HuH-7 (cell line): Measurements from ENCODE around the gene RALGAPA2.
"Not testable (repeated sequence)": the region's sequence is repeated elsewhere in the genome, so short reads cannot be mapped to it uniquely, and the experiment has no call there.

Source experiments
- DNase-seq: peaks from one replicate; pipeline ENCODE4 v3.0.0; 2011; ENCODE audit warnings: low spot score

RALGAPA2 gene

DNA sequence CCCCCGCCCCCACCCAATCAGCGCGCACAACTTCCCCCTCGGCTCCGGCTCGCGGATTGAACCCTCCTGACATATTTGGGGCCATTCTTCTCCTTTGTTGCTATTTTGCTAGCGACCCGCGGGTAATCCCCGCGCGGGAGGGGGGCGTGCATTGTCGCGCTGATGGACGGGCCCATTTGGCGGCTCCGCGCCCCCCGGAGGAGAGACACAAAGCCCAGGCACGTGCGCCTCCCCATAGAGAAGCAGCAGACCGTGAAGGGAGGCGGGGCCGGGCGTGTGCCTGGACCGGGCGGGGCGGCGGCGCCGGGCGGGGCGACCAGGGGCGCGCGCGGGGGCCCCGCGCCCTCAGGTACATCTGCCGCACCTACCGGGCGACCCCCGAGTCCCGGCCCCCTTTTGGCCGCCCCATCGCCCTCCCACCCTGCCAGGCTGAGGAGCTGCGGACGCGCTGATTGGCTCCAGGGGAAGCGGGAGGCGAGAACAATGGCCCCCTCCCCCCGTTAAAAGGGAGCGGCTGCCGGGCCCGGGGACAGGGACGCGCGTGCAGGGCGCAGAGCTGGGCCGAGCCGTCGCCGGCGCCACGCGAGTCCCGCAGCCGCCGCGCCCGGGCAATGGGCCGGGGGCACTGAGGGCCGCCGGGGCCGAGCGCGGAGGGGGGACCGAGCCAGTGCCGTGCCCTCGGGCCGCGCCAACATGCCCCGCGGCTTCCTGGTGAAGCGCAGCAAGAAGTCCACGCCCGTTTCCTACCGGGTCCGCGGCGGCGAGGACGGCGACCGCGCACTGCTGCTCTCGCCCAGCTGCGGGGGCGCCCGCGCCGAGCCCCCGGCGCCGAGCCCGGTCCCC lies 344.6 kb downstream of the RALGAPA2 start, which contains the start of gene INSM1:
Gene INSM1 (plus strand): TSS at position 530 of the 843 bp plus-strand sequence. CDS start 164 bp downstream, at position 694.
- no peak for DNase-seq

GRCh38 chr20:20366876-20367574 lies 345.4 kb downstream of the RALGAPA2 start:
- no peak for DNase-seq

GRCh38 chr20:20366551-20366875 lies 345.9 kb downstream of the RALGAPA2 start:
- DNase-seq, result no peak

DNA sequence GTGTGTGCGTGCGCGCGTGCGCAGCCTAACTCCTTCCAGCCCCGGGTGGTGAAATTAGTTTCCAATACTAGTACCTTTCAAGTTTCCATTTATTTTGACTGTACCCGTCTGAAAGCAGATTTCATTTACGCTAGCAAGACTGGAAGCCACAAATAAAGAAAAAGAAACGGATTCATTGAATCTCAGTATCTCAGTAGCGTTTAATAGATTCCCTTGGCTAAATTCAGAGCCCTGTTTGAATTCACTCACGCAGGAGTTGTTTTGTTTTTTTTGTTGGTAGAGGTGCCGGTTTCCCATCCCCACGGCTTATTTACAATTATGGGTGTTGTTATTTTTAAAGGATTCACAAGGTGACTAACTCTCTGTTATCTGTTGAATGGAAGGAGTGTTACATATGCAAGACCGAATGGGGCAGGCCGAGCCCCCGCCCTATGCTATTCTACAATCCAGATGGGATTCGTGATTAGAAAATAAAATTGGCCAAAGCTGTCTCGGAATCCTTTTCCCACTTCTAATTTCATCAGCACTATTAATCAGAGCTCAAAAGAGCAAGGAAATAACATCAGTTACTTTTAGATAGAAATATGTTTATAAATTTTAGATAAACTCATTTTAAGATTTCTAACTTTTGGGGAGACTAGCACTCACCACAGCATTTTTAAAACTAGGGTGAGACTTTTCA lies 346.8 kb downstream of the RALGAPA2 start:
- no peak for DNase-seq

GRCh38 chr20:20364593-20365479 lies 347.6 kb downstream of the RALGAPA2 start:
- no peak for DNase-seq

DNA sequence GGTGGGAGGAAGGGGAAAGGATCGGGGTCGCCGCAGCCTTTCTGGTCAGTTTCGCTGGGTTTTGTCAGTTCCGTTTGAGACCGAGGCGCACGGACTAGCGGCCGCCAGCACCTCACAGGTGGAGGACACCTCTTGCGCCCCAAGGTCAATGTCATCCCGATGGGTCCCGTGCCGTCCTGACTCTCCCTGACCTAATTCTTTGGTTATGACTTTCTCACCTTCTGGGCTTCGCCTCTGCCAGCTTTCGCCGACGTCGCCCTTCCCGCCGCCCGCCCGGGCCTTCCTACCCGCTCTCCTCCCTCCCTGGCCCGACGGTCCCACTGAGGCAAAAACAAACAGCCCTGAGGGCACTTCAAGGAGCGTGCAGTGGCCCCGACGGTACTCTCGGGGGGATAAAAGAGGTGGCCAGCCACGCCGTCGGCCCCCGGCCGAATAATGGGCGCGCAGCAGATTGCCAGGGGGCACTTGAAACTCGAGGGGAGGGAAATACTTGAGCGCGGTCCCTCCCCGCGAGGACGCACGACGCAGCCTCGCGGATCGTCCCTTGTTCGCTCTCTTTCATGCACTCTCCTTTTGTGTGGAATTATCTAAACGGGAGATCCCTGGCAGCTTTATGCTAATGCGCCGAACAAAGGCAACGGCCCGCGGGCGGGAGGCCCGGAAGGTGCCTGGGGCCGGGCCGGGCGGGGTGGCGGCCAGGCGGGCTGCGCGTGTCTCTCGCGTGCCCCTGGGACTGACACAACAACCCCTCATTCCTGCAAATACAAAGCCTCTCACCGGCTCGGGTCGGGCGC lies 348.4 kb downstream of the RALGAPA2 start:
- no peak for DNase-seq

- DNase-seq, result no peak
Measured at GRCh38 chr20:20363434-20363798, 349.0 kb downstream of the RALGAPA2 start.

DNA sequence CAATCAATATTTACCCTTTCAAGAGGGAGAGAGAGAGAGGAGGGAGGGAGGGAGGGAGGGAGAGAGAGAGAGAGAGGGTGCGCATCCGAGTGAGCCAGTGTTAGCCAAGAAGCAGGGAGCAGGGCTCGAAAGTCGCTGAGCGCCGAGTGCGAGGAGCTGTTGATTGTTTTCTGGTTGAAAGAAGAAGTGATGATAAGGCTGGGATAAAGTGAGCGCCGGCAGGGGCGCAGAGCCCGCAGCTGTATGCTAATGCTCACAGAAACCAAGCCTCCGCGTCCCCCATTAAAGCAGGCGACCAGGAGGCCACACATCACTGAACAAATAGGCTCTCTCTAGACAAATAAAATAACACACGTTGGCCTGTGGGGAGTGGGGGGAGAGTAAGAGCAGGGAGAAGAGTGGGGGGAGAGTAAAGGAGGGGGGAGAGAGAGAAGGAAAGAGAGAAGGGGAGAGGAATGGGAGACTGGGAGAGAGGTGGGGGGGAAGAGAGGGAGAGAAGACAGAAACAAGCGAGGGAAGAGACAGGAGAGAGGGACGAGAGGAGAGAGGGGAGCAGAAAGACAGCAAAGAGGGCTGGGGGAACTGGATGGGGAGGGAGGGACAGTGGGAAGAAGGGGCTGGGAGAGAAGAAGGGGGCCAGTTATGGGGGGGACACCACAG lies 349.5 kb downstream of the RALGAPA2 start:
- no peak for DNase-seq

- peak; percentile 93 for DNase-seq
Measured at GRCh38 chr20:20360464-20360863, 352.0 kb downstream of the RALGAPA2 start.

GRCh38 chr20:20359628-20360027 lies 352.8 kb downstream of the RALGAPA2 start:
- DNase-seq, result no peak

DNA sequence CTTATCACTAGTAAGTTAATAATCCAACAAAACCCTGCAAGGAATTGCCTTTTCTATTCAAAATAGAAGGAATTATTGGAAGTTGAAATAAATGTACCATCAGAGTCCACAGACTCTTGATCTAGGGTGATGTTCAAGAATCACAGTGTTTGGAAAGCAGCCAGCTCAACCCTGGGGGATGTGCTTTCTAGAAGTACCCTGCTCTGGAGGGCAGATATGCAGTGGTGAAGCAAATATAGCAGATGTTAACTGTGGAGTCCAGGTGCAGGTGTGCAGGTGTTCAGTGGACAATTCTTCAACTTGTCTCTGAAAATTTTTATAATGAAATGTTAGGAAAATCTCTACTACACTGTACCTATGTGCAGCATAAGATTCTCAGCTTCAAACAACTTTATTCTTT lies 353.6 kb downstream of the RALGAPA2 start:
- DNase-seq, result no peak

DNA sequence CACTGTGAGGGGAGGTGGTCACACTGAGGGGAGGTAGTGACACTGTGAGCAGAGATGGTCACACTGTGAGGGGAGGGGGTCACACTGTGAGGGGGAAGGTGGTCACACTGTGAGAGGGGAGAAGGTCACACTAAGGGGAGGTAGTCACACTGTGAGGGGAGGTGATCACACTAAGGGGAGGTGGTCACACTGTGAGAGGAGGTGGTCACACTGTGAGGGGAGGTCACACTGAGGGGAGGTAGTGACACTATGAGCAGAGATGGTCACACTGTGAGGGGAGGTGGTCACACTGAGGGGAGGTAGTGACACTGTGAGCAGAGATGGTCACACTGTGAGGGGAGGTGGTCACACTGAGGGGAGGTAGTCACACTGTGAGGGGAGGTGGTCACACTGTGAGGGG lies 356.9 kb downstream of the RALGAPA2 start:
- not testable (repeated sequence) for DNase-seq

- no peak for DNase-seq
Measured at GRCh38 chr20:20353576-20353975, 358.9 kb downstream of the RALGAPA2 start.

- DNase-seq, result no peak
Measured at GRCh38 chr20:20344476-20344875, 368.0 kb downstream of the RALGAPA2 start.

- DNase-seq, result no peak
Measured at GRCh38 chr20:20343932-20344331, 368.5 kb downstream of the RALGAPA2 start.
